Retinal pigment epithelial cell (primary cell): ENCODE measurements around the gene TSKU.

Experiments used
- DNase-seq: peaks from one replicate; pipeline ENCODE4 v3.0.0-alpha.2; 2010; ENCODE audit warnings: low read depth
- H3K4me3 ChIP-seq: 2 replicates; pipeline ENCODE4 v1.5.1; 2011; ENCODE audit warnings: mild to moderate bottlenecking, low read length, control low read depth, moderate library complexity
- TF ChIP-seq, protein P1 (sequence below): conservative IDR thresholded peaks from 2 replicates; pipeline ENCODE4 v1.5.1; 2011; ENCODE audit warnings: low read depth, low read length, control low read depth, inconsistent platforms

TSKU gene

GRCh38 chr11:76783896-76784813 is 999 bp downstream of the TSKU start:
- peak overlapping the region; percentile 90 for H3K4me3 ChIP-seq
- DNase-seq: no peak
- TF ChIP-seq, protein P1, sequence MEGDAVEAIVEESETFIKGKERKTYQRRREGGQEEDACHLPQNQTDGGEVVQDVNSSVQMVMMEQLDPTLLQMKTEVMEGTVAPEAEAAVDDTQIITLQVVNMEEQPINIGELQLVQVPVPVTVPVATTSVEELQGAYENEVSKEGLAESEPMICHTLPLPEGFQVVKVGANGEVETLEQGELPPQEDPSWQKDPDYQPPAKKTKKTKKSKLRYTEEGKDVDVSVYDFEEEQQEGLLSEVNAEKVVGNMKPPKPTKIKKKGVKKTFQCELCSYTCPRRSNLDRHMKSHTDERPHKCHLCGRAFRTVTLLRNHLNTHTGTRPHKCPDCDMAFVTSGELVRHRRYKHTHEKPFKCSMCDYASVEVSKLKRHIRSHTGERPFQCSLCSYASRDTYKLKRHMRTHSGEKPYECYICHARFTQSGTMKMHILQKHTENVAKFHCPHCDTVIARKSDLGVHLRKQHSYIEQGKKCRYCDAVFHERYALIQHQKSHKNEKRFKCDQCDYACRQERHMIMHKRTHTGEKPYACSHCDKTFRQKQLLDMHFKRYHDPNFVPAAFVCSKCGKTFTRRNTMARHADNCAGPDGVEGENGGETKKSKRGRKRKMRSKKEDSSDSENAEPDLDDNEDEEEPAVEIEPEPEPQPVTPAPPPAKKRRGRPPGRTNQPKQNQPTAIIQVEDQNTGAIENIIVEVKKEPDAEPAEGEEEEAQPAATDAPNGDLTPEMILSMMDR: no peak

GRCh38 chr11:76785513-76785912 is 2.4 kb downstream of the TSKU start:
- TF ChIP-seq, protein P1: no peak
- no peak for DNase-seq
- H3K4me3 ChIP-seq: peak overlapping the region; percentile 90

DNA sequence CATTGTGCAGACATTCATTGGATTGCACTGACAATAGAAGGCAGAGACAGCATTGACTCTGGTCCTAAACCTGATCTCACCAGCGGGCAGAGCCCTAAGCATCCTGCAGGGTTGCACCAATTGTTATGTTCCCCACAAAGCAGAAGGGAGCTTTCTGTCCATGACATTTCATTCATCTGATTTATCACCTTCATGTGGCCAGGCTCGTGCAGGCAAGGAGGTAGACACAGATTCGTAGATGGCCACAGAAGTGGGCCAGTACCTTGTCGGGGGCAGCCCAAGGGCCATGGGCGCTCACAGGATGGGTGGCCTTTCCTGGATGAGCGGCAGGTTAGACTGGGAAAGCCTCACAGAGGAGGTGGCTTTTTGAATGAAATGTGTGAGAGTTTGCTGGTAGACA is 2.9 kb downstream of the TSKU start:
- TF ChIP-seq, protein P1: no peak
- H3K4me3 ChIP-seq: peak overlapping the region; percentile 90
- no peak for DNase-seq

GRCh38 chr11:76786441-76787014 is 3.4 kb downstream of the TSKU start:
- DNase-seq: no peak

GRCh38 chr11:76787271-76787670 is 4.1 kb downstream of the TSKU start:
- DNase-seq: no peak
- H3K4me3 ChIP-seq: no peak overlapping the region
- TF ChIP-seq, protein P1: no peak

More at GRCh38 chr11:76786441-76787014, 3.4 kb downstream of the TSKU start:
- TF ChIP-seq, protein P1: no peak
- no peak overlapping the region for H3K4me3 ChIP-seq

- no peak for DNase-seq
- no peak overlapping the region for H3K4me3 ChIP-seq
- TF ChIP-seq, protein P1: no peak
Measured at GRCh38 chr11:76787911-76788596, 4.9 kb downstream of the TSKU start.
